Epithelial cell of esophagus (primary cell): ENCODE data around the gene ZMIZ1.

ENCODE experiments used
- DNase-seq: peaks from one replicate; pipeline ENCODE4 v3.0.0; 2010; ENCODE audit warnings: low read depth
- H3K4me3 ChIP-seq: 2 replicates; pipeline ENCODE4 v1.5.1; 2011; ENCODE audit warnings: mild to moderate bottlenecking, low read length, control low read depth
- TF ChIP-seq, protein P1 (sequence below): IDR thresholded peaks from 2 replicates; pipeline ENCODE4 v1.5.1; 2011; ENCODE audit warnings: low read depth, mild to moderate bottlenecking, low read length, control low read depth, inconsistent platforms; ENCODE audit not compliant: insufficient read depth; ENCODE audit errors: missing control alignments

ZMIZ1 gene

GRCh38 chr10:79048639-79049550 is 19.9 kb upstream of the ZMIZ1 start:
- no peak overlapping the region for H3K4me3 ChIP-seq
- no peak for DNase-seq
- TF ChIP-seq, protein P1, sequence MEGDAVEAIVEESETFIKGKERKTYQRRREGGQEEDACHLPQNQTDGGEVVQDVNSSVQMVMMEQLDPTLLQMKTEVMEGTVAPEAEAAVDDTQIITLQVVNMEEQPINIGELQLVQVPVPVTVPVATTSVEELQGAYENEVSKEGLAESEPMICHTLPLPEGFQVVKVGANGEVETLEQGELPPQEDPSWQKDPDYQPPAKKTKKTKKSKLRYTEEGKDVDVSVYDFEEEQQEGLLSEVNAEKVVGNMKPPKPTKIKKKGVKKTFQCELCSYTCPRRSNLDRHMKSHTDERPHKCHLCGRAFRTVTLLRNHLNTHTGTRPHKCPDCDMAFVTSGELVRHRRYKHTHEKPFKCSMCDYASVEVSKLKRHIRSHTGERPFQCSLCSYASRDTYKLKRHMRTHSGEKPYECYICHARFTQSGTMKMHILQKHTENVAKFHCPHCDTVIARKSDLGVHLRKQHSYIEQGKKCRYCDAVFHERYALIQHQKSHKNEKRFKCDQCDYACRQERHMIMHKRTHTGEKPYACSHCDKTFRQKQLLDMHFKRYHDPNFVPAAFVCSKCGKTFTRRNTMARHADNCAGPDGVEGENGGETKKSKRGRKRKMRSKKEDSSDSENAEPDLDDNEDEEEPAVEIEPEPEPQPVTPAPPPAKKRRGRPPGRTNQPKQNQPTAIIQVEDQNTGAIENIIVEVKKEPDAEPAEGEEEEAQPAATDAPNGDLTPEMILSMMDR = no peak

DNA sequence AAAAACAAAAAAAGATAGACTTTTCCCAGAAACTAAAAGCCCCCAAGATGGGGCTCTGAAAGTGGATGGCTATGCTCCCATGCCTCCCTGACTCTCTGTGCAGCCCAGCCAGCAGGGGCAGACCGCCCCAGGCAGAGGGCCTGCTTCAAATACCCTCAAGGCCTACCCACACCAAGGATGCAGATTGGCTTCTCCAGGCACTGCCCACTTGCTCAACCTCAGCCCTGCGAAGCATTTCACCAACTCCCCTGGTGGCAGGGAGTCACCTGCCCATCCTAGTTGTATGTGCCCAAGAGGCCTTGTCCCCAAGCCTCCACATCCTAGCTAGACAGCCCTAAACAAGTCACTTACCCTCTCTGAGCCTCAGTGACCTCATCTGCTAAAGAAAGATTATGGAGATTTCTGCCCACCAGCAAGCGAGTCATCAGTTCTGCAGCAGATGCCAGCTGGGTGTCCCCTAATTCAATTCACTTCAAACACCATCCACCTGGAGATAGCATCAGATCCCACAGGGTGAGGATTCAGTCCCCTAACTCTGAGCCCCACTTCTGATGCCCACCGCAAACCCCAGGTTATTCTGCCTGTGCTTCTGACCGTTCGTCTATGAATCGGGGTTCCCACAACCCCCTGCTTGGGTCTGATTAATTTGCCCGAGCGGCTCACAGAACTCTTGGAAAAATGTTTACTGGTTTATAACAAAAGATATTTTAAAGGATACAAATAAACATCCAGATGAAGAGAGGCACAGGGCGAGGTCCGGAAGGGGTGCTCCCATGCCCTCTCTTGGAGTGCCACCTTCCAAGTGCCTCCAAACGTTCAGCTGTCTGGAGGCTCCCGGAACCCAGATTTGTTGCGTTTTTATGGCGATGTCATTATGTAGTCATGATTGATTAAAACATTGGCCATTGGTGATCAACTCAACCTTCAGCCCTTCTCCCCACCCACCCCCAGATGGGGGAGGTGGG is 18.6 kb upstream of the ZMIZ1 start:
- no peak for DNase-seq
- no peak overlapping the region for H3K4me3 ChIP-seq
- TF ChIP-seq, protein P1 = no peak

- peak; percentile 39 for DNase-seq
Measured at GRCh38 chr10:79050896-79051555, 17.7 kb upstream of the ZMIZ1 start.

GRCh38 chr10:79051766-79052165 is 17.0 kb upstream of the ZMIZ1 start:
- DNase-seq = no peak
- TF ChIP-seq, protein P1 = no peak
- H3K4me3 ChIP-seq = no peak overlapping the region

More at GRCh38 chr10:79050896-79051555, 17.7 kb upstream of the ZMIZ1 start:
- H3K4me3 ChIP-seq = no peak overlapping the region
- TF ChIP-seq, protein P1 = no peak

DNA sequence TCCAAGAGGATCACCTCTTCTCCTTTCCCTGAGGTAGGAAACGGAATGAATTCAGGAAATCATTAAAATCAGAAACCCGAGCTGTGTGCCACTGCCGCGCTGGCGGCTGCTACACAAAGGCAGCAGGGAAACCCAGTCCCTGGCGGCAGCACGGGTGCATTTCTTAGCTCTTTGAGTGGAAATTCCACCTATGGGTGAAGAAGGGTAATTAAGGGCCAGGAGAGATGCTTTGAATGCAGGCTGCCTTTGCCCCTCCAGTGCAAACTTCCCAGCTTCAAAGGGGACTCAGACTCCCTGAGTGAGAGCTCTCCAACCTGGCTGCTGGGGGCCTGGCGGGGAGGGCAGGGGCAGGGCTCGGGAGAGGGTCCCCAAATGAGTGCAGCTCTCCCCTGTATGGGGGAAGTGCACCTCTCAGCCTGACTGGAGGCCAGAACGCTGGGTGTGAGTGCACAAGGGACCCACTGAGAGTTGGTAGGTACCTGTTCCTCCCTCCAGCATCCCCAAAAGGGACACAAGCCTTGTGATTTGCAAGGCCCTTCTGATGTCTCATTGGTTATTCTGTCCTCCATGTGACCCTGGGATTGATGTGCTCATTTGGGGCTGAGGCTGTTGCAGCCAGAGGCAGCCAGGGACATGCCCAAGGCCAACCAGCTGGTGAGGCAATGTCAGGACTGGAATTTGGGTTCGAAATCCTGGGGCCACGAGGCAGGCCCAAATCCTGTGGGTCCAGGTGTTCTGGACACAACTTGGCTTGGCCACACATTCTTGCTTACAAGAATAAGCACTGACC is 16.3 kb upstream of the ZMIZ1 start:
- TF ChIP-seq, protein P1 = peak; percentile 59
- DNase-seq = peak; percentile 46
- H3K4me3 ChIP-seq = no peak overlapping the region

DNA sequence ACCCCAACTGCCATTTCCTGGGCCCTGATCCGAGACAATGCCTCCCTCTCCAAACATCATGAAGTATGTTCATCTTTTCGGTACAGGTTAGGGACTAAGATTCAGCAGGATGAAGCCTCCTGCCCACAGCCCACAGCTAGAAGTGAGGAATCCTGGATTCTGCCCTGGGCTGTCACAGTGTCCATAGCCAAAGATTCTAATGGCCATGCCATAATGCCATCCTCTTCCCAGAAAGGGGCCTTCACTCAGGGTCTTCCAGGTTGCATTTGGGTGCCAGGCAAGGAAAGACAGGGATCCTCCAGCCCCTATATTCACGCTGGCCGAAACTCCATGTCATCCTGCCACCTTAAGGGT is 15.7 kb upstream of the ZMIZ1 start:
- TF ChIP-seq, protein P1 = no peak
- no peak for DNase-seq
- no peak overlapping the region for H3K4me3 ChIP-seq
